HL-60 (cell line): ENCODE results near the gene ANO9.

Experiments
- DNase-seq, 2 experiments: peaks; one replicate each; pipeline ENCODE4 v3.0.0-alpha.2; 2010 to 2020; ENCODE audit warnings: low read depth in 1 of 2, low spot score in 1 of 2
- H3K27ac ChIP-seq: fragments of 250-450 bp; sonication (Bioruptor Pico); replicated peaks from 2 replicates; pipeline ENCODE4 v1.5.1; 2020; ENCODE audit warnings: mild to moderate bottlenecking, moderate library complexity
- H3K27me3 ChIP-seq: fragments of 250-450 bp; sonication (Bioruptor Pico); 2 replicates; pipeline ENCODE4 v1.5.1; 2021; ENCODE audit warnings: mild to moderate bottlenecking, moderate library complexity; ENCODE audit not compliant: insufficient read depth, poor library complexity, severe bottlenecking
- H3K4me3 ChIP-seq: replicated peaks from 2 replicates; pipeline ENCODE4 v1.5.1; 2011; ENCODE audit warnings: mild to moderate bottlenecking, control low read depth, low read length; ENCODE audit not compliant: insufficient read depth
- CTCF ChIP-seq: IDR thresholded peaks from one replicate; pipeline ENCODE4 v1.5.1; 2011; ENCODE audit warnings: low read length, control low read depth, inconsistent platforms; ENCODE audit not compliant: insufficient read depth
- GABPA ChIP-seq: IDR thresholded peaks from 2 replicates; pipeline ENCODE4 v1.6.1; 2012; ENCODE audit warnings: low read depth
- POLR2AphosphoS5 ChIP-seq: IDR thresholded peaks from 2 replicates; pipeline ENCODE4 v1.6.1; 2012; ENCODE audit warnings: low read depth
- SPI1 ChIP-seq: IDR thresholded peaks from 2 replicates; pipeline ENCODE4 v1.6.1; 2012; ENCODE audit warnings: low read depth, mild to moderate bottlenecking, borderline replicate concordance
- TF ChIP-seq, protein P1 (sequence below): IDR thresholded peaks from 2 replicates; pipeline ENCODE4 v1.6.1; 2012; ENCODE audit warnings: low read depth; ENCODE audit not compliant: insufficient replicate concordance

Gene ANO9

DNA sequence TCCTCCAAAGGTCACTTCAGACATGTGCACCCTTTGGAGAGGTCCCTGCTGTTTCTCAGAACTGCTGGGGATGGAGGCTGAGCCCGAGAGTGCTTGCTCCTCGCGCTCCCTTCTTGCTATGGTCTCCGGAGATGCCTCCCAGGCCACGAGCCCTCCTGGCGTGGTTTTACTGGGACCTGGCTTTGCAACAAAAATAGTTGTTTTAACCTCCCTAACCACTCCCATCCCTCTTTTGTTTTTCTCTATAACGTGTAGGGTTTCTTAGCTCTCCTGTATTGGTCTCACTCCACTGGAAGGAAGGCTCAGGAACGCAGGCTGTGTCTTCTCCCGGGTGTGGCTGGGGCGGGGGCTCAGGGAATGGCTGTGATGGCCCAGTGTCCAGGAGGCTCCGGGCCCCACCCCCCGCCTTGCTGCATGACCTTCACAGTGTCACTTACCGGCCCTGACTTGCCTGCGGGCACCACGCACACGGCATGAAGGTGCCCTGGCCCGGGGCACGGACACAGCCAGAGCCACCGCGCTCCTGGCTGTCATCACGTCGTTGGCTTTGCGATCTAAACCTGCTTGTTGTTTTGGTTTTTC is 13.8 kb upstream of the ANO9 start:
- Histone ChIP-seq H3K27me3 (no peaks in the 10 kb centered on the region), H3K4me3 (no peak overlapping the region), H3K27ac (no peak overlapping the region)
- no peak for TF ChIP-seq POLR2AphosphoS5
- no peak for TF ChIP-seq CTCF
- no peak for TF ChIP-seq SPI1
- TF ChIP-seq GABPA = no peak
- TF ChIP-seq, protein P1, sequence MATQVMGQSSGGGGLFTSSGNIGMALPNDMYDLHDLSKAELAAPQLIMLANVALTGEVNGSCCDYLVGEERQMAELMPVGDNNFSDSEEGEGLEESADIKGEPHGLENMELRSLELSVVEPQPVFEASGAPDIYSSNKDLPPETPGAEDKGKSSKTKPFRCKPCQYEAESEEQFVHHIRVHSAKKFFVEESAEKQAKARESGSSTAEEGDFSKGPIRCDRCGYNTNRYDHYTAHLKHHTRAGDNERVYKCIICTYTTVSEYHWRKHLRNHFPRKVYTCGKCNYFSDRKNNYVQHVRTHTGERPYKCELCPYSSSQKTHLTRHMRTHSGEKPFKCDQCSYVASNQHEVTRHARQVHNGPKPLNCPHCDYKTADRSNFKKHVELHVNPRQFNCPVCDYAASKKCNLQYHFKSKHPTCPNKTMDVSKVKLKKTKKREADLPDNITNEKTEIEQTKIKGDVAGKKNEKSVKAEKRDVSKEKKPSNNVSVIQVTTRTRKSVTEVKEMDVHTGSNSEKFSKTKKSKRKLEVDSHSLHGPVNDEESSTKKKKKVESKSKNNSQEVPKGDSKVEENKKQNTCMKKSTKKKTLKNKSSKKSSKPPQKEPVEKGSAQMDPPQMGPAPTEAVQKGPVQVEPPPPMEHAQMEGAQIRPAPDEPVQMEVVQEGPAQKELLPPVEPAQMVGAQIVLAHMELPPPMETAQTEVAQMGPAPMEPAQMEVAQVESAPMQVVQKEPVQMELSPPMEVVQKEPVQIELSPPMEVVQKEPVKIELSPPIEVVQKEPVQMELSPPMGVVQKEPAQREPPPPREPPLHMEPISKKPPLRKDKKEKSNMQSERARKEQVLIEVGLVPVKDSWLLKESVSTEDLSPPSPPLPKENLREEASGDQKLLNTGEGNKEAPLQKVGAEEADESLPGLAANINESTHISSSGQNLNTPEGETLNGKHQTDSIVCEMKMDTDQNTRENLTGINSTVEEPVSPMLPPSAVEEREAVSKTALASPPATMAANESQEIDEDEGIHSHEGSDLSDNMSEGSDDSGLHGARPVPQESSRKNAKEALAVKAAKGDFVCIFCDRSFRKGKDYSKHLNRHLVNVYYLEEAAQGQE = no peak
- no peak for DNase-seq

GRCh38 chr11:454801-455565 is 13.2 kb upstream of the ANO9 start:
- Histone ChIP-seq H3K4me3 (no peak overlapping the region), H3K27me3 (no peaks in the 10 kb centered on the region), H3K27ac (no peak overlapping the region)
- TF ChIP-seq GABPA = no peak
- no peak for TF ChIP-seq POLR2AphosphoS5
- no peak for TF ChIP-seq CTCF
- no peak for TF ChIP-seq SPI1
- TF ChIP-seq, protein P1 = no peak
- no peak for DNase-seq

DNA sequence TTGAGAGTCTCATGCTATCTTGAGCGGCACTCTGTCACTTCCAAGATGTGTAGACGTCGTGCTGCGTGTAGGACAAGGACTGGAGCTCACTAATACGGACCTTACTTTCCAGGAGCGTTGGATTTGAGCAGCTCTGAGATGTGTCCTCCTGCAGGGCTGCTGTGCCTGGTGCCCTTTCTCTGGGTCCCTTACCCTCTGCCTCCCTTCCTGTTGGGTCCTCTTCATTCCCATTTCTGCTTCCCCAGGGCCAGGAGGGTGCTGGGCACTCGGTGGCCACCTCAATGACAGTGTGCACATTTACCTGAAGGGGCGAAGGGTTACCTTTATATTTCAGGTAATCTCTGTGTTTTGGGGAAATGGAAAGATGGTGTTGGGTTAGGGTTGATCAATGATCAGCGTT is 12.2 kb upstream of the ANO9 start:
- no peak overlapping the region for H3K27ac ChIP-seq
- TF ChIP-seq CTCF (no peak), GABPA (no peak), SPI1 (no peak), POLR2AphosphoS5 (no peak)
- TF ChIP-seq, protein P1 = no peak
- DNase-seq = no peak
- no peaks in the 10 kb centered on the region for H3K27me3 ChIP-seq
- no peak overlapping the region for H3K4me3 ChIP-seq
